Vagina (tissue), 2 donors: ENCODE results near the gene ADNP2.

Source experiments
- CTCF ChIP-seq, 3 experiments: fragments of 450-650 bp in 2 of 3; fragments of 200-600 bp in 1 of 3; sonication (generic) in 1 of 3; IDR thresholded peaks; one replicate each; pipeline ENCODE4 v1.5.1; 2017 to 2019; ENCODE audit warnings: antibody characterized with exemption in 3 of 3, mild to moderate bottlenecking in 2 of 3, moderate library complexity in 2 of 3
- POLR2A ChIP-seq, 2 donors: fragments of 450-650 bp; IDR thresholded peaks; one replicate each; pipeline ENCODE4 v1.6.1; 2017; ENCODE audit warnings: antibody characterized with exemption in 2 of 2, mild to moderate bottlenecking in 2 of 2, moderate library complexity in 2 of 2

- TF ChIP-seq POLR2A (IDR thresholded peaks at IDR 0.05) (no peak), CTCF (IDR thresholded peaks at IDR 0.05) (no peak)
These were observed 54.1 kb downstream of the ADNP2 start for GRCh38 chr18:80163183-80163582.
